ENCODE data around the gene INPP5D.

INPP5D gene

DNA sequence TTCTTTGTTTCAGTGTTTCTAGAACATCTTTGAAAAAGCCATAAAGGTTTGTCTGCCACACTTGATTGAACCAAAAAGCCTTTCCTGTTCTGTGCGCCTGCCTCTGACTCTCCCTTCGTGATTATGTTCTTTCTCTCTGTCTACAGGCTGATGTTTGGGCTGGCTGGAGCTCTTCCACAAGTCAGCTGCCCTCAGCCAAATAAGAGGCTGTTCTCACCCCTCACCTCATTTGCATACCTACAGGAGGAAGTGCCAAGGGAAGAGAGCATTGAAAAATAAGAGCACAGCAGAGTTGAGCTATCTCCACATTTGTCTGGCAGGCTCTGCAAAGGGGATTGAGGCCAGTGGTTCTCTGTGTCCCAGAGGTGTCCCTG, 15.8 kb downstream of the INPP5D start:
- H2BK120ac ChIP-seq (ENCODE audit: low read depth, low read length): no peak overlapping the region
- H2BK5ac ChIP-seq (ENCODE audit: low read length): no peak overlapping the region
- H2BK12ac ChIP-seq (ENCODE audit: low read length): no peak overlapping the region
- H3K9ac ChIP-seq (ENCODE audit: low read depth, low read length, poor library complexity): no peak overlapping the region
- H3K18ac ChIP-seq (ENCODE audit: low read length): no peak overlapping the region
- no peak for DNase-seq (ENCODE audit: low spot score)
- peaks cover 2% of the 10 kb centered on the region for H3K79me1 ChIP-seq (ENCODE audit: low read depth, low read length)
- peaks cover 3 to 4% of the 10 kb centered on the region in 2 donors for H3K9me3 ChIP-seq (replicated peaks in 1 of 2; ENCODE audit: control insufficient read depth in 2 of 2, insufficient read depth in 1 of 2, low read depth in 1 of 2, low read length in 2 of 2)
- H4K91ac ChIP-seq (ENCODE audit: low read depth, low read length, poor library complexity): no peak overlapping the region
- H3K27ac ChIP-seq (replicated peaks; ENCODE audit: low read length): no peak overlapping the region
- no peak overlapping the region for H3K23ac ChIP-seq (ENCODE audit: low read depth, low read length, poor library complexity)
- H3K4ac ChIP-seq (ENCODE audit: low read length): no peak overlapping the region
- H2BK15ac ChIP-seq (ENCODE audit: low read length): no peak overlapping the region
- peak overlapping the region; percentile 40 for H2AFZ ChIP-seq (ENCODE audit: low read length)
- peaks cover 0 to 12% of the 10 kb centered on the region in 2 donors for H3K4me1 ChIP-seq (ENCODE audit: control insufficient read depth in 2 of 2, insufficient read depth in 1 of 2, low read depth in 1 of 2, low read length in 2 of 2)
- H4K8ac ChIP-seq (ENCODE audit: low read depth, low read length): no peak overlapping the region
- H2AK5ac ChIP-seq (ENCODE audit: low read depth, low read length): no peak overlapping the region
- H3K27me3 ChIP-seq (ENCODE audit: control insufficient read depth in 3 of 3, insufficient read depth in 3 of 3, low read depth in 1 of 3, low read length in 3 of 3): peaks cover 0 to 7% (median 0%) of the 10 kb centered on the region in 3 experiments
- no CpG with 5 or more reads among the region's 2 CpGs for WGBS, 2 donors (ENCODE audit: extremely low coverage in 2 of 2, insufficient read length in 2 of 2, insufficient replicate concordance in 1 of 2)
- no peak overlapping the region for H3K4me2 ChIP-seq (ENCODE audit: insufficient read depth, low read length, poor library complexity, severe bottlenecking)
- no peaks in the 10 kb centered on the region for H3K36me3 ChIP-seq (replicated peaks in 1 of 2; ENCODE audit: control insufficient read depth in 2 of 2, insufficient read depth in 2 of 2, low read length in 2 of 2)
- no peak overlapping the region for H3K14ac ChIP-seq (ENCODE audit: low read length)
- no peak overlapping the region for H3K4me3 ChIP-seq (ENCODE audit: low read length in 2 of 2)

DNA sequence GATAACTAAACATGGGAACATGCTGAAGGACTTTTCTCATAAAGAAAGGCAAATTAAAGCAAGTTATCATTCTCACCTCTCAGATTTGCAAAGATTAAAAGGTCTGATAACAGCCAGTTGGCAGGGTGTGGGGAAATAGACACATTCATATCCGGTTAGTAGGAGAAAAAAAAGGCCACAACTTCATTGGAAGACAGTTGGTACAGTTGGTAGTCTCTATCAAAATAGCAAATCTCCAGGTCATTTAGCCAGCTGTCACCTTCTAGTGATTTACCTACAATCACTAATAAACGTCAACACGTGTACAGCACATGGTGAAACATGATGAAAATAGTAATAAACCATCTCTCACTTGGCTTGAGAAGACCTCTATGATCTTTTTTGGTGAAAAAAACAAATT, 16.6 kb downstream of the INPP5D start:
- no peak overlapping the region for H3K4me3 ChIP-seq (ENCODE audit: low read length in 2 of 2)
- no peak overlapping the region for H3K18ac ChIP-seq (ENCODE audit: low read length)
- no peak overlapping the region for H2BK120ac ChIP-seq (ENCODE audit: low read depth, low read length)
- H2AFZ ChIP-seq (ENCODE audit: low read length): no peak overlapping the region
- H3K4me2 ChIP-seq (ENCODE audit: insufficient read depth, low read length, poor library complexity, severe bottlenecking): no peak overlapping the region
- peaks cover 0 to 13% of the 10 kb centered on the region in 2 donors for H3K4me1 ChIP-seq (ENCODE audit: control insufficient read depth in 2 of 2, insufficient read depth in 1 of 2, low read depth in 1 of 2, low read length in 2 of 2)
- no peak overlapping the region for H4K91ac ChIP-seq (ENCODE audit: low read depth, low read length, poor library complexity)
- DNase-seq (ENCODE audit: low spot score): no peak
- no peak overlapping the region for H2BK5ac ChIP-seq (ENCODE audit: low read length)
- H2BK15ac ChIP-seq (ENCODE audit: low read length): no peak overlapping the region
- H3K9ac ChIP-seq (ENCODE audit: low read depth, low read length, poor library complexity): no peak overlapping the region
- no peak overlapping the region for H2AK5ac ChIP-seq (ENCODE audit: low read depth, low read length)
- H3K27ac ChIP-seq (replicated peaks; ENCODE audit: low read length): no peak overlapping the region
- H3K23ac ChIP-seq (ENCODE audit: low read depth, low read length, poor library complexity): no peak overlapping the region
- H3K4ac ChIP-seq (ENCODE audit: low read length): no peak overlapping the region
- peaks cover 2% of the 10 kb centered on the region for H3K79me1 ChIP-seq (ENCODE audit: low read depth, low read length)
- peaks cover 3 to 4% of the 10 kb centered on the region in 2 donors for H3K9me3 ChIP-seq (replicated peaks in 1 of 2; ENCODE audit: control insufficient read depth in 2 of 2, insufficient read depth in 1 of 2, low read depth in 1 of 2, low read length in 2 of 2)
- H3K27me3 ChIP-seq (ENCODE audit: control insufficient read depth in 3 of 3, insufficient read depth in 3 of 3, low read depth in 1 of 3, low read length in 3 of 3): peaks cover 0 to 7% (median 0%) of the 10 kb centered on the region in 3 experiments
- H2BK12ac ChIP-seq (ENCODE audit: low read length): no peak overlapping the region
- WGBS, 2 donors (ENCODE audit: extremely low coverage in 2 of 2, insufficient read length in 2 of 2, insufficient replicate concordance in 1 of 2): no CpG with 5 or more reads among the region's 3 CpGs
- no peaks in the 10 kb centered on the region for H3K36me3 ChIP-seq (replicated peaks in 1 of 2; ENCODE audit: control insufficient read depth in 2 of 2, insufficient read depth in 2 of 2, low read length in 2 of 2)
- H4K8ac ChIP-seq (ENCODE audit: low read depth, low read length): no peak overlapping the region
- H3K14ac ChIP-seq (ENCODE audit: low read length): no peak overlapping the region

DNA sequence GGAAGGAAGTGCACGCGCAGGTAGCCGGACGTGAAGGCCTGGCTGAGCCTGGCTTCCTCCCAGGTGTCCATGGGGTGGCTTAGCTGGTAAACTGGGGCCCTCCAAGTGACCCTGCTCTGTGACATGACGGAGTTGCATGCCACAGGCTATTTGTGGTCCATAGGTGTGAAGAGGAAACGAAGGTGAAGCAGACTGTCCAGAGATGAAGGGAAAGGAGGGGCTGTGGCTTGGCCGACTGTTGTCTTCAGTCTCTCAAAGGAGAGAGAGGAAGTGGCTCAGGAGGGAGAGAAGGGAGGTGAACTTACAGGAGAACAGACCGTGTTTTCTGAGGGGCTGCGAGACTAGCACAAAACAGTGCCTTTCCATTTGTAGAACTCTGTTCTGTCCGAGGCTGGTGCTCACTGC, 19.3 kb downstream of the INPP5D start:
- no peaks in the 10 kb centered on the region for H3K36me3 ChIP-seq (replicated peaks in 1 of 2; ENCODE audit: control insufficient read depth in 2 of 2, insufficient read depth in 2 of 2, low read length in 2 of 2)
- no peak overlapping the region for H4K91ac ChIP-seq (ENCODE audit: low read depth, low read length, poor library complexity)
- H2BK5ac ChIP-seq (ENCODE audit: low read length): no peak overlapping the region
- no peak overlapping the region for H4K8ac ChIP-seq (ENCODE audit: low read depth, low read length)
- no peaks in the 10 kb centered on the region for H3K79me1 ChIP-seq (ENCODE audit: low read depth, low read length)
- no peak overlapping the region for H2BK120ac ChIP-seq (ENCODE audit: low read depth, low read length)
- no peak overlapping the region for H2BK15ac ChIP-seq (ENCODE audit: low read length)
- H3K18ac ChIP-seq (ENCODE audit: low read length): no peak overlapping the region
- no peaks in the 10 kb centered on the region for H3K9me3 ChIP-seq (replicated peaks in 1 of 2; ENCODE audit: control insufficient read depth in 2 of 2, insufficient read depth in 1 of 2, low read depth in 1 of 2, low read length in 2 of 2)
- H3K9ac ChIP-seq (ENCODE audit: low read depth, low read length, poor library complexity): no peak overlapping the region
- DNase-seq (ENCODE audit: low spot score): no peak
- H2AFZ ChIP-seq (ENCODE audit: low read length): no peak overlapping the region
- no peak overlapping the region for H3K14ac ChIP-seq (ENCODE audit: low read length)
- no peak overlapping the region for H3K4me3 ChIP-seq (ENCODE audit: low read length in 2 of 2)
- no peak overlapping the region for H3K4ac ChIP-seq (ENCODE audit: low read length)
- peaks cover 0 to 19% of the 10 kb centered on the region in 2 donors for H3K4me1 ChIP-seq (ENCODE audit: control insufficient read depth in 2 of 2, insufficient read depth in 1 of 2, low read depth in 1 of 2, low read length in 2 of 2)
- H3K23ac ChIP-seq (ENCODE audit: low read depth, low read length, poor library complexity): no peak overlapping the region
- peaks cover 0 to 11% (median 0%) of the 10 kb centered on the region in 3 experiments for H3K27me3 ChIP-seq (ENCODE audit: control insufficient read depth in 3 of 3, insufficient read depth in 3 of 3, low read depth in 1 of 3, low read length in 3 of 3)
- H2AK5ac ChIP-seq (ENCODE audit: low read depth, low read length): no peak overlapping the region
- H3K27ac ChIP-seq (replicated peaks; ENCODE audit: low read length): no peak overlapping the region
- H2BK12ac ChIP-seq (ENCODE audit: low read length): no peak overlapping the region
- no CpG with 5 or more reads among the region's 10 CpGs for WGBS, 2 donors (ENCODE audit: extremely low coverage in 2 of 2, insufficient read length in 2 of 2, insufficient replicate concordance in 1 of 2)
- H3K4me2 ChIP-seq (ENCODE audit: insufficient read depth, low read length, poor library complexity, severe bottlenecking): no peak overlapping the region

DNA sequence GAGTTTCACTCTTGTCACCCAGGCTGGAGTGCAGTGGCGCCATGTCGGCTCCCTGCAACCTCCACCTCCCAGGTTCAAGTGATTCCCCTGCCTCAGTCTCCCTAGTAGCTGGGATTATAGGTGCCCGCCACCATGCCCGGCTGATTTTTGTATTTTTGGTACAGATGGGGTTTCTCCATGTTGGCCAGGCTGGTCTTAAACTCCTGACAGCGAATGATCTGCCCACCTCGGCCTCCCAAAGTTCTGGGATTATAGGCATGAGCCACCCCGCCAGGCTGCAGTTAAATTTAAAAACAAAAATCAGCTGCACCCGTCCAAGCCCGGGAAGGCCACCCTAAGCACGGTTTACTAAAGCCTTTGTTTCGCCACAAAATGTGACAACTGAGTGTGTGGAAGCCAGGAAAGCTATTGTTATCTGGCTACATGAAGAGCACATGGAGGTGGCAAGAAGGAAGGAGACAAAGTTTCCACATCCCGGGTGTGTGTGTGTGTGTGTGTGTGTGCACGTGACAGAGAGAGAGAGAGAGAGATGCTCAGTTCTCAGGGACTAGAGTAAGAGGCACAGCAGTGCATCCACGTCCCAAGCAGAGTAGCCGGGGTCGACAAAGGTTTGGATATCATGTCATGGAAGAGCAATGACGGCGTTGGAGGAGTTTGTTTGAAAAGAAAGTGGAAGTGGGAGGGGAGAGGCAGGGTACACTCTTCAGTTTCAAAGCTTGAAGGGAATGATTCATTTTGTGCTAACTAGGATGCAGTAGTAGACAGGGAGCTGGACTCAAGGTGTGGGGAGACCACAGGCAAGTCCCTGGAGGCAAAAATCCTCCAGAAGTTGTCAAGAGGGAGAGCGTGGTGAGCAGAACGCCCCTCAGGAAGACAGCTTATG, 20.1 kb downstream of the INPP5D start:
- no peak overlapping the region for H3K9ac ChIP-seq (ENCODE audit: low read depth, low read length, poor library complexity)
- H2BK15ac ChIP-seq (ENCODE audit: low read length): no peak overlapping the region
- no peak overlapping the region for H2AK5ac ChIP-seq (ENCODE audit: low read depth, low read length)
- DNase-seq (ENCODE audit: low spot score): no peak
- no peaks in the 10 kb centered on the region for H3K9me3 ChIP-seq (replicated peaks in 1 of 2; ENCODE audit: control insufficient read depth in 2 of 2, insufficient read depth in 1 of 2, low read depth in 1 of 2, low read length in 2 of 2)
- H3K18ac ChIP-seq (ENCODE audit: low read length): no peak overlapping the region
- no peak overlapping the region for H3K4me2 ChIP-seq (ENCODE audit: insufficient read depth, low read length, poor library complexity, severe bottlenecking)
- H4K8ac ChIP-seq (ENCODE audit: low read depth, low read length): no peak overlapping the region
- H3K79me1 ChIP-seq (ENCODE audit: low read depth, low read length): no peaks in the 10 kb centered on the region
- no peak overlapping the region for H2AFZ ChIP-seq (ENCODE audit: low read length)
- peaks cover 0 to 19% of the 10 kb centered on the region in 2 donors for H3K4me1 ChIP-seq (ENCODE audit: control insufficient read depth in 2 of 2, insufficient read depth in 1 of 2, low read depth in 1 of 2, low read length in 2 of 2)
- no peak overlapping the region for H2BK120ac ChIP-seq (ENCODE audit: low read depth, low read length)
- no peak overlapping the region for H2BK5ac ChIP-seq (ENCODE audit: low read length)
- H4K91ac ChIP-seq (ENCODE audit: low read depth, low read length, poor library complexity): no peak overlapping the region
- no CpG with 5 or more reads among the region's 20 CpGs for WGBS, 2 donors (ENCODE audit: extremely low coverage in 2 of 2, insufficient read length in 2 of 2, insufficient replicate concordance in 1 of 2)
- H3K36me3 ChIP-seq (replicated peaks in 1 of 2; ENCODE audit: control insufficient read depth in 2 of 2, insufficient read depth in 2 of 2, low read length in 2 of 2): no peaks in the 10 kb centered on the region
- peaks cover 0 to 11% (median 0%) of the 10 kb centered on the region in 3 experiments for H3K27me3 ChIP-seq (ENCODE audit: control insufficient read depth in 3 of 3, insufficient read depth in 3 of 3, low read depth in 1 of 3, low read length in 3 of 3)
- no peak overlapping the region for H3K4me3 ChIP-seq (ENCODE audit: low read length in 2 of 2)
- H3K4ac ChIP-seq (ENCODE audit: low read length): no peak overlapping the region
- no peak overlapping the region for H3K27ac ChIP-seq (replicated peaks; ENCODE audit: low read length)
- H2BK12ac ChIP-seq (ENCODE audit: low read length): no peak overlapping the region
- H3K14ac ChIP-seq (ENCODE audit: low read length): no peak overlapping the region
- no peak overlapping the region for H3K23ac ChIP-seq (ENCODE audit: low read depth, low read length, poor library complexity)

All from neuronal stem cell (in vitro differentiated cells).